HepG2 (cell line): Measurements from ENCODE around the gene CHTF18. TPM values are rescaled to one million over a fixed set of nuclear protein-coding genes. Genes with fewer than 3 reads are reported as not detected.

Experiments
- AKNA ChIP-seq: sonication (generic); formaldehyde crosslinking; IDR thresholded peaks from 2 replicates; pipeline ENCODE4 v1.4.0; 2020; ENCODE audit warnings: missing genetic modification reagents, borderline replicate concordance
- ATF7-NPFF ChIP-seq: sonication (generic); formaldehyde crosslinking; IDR thresholded peaks from 2 replicates; pipeline ENCODE4 v1.8.1; 2023; ENCODE audit warnings: mild to moderate bottlenecking, low read depth, missing genetic modification reagents, moderate library complexity
- BORCS8-MEF2B ChIP-seq: sonication (generic); formaldehyde crosslinking; IDR thresholded peaks from 2 replicates; pipeline ENCODE4 v1.8.0; 2022; ENCODE audit warnings: mild to moderate bottlenecking, missing genetic modification reagents
- CENPT ChIP-seq: sonication (generic); formaldehyde crosslinking; IDR thresholded peaks from 2 replicates; pipeline ENCODE4 v1.8.0; 2022; ENCODE audit warnings: low read depth, mild to moderate bottlenecking, moderate library complexity, missing genetic modification reagents
- CSRNP1 ChIP-seq: sonication (generic); formaldehyde crosslinking; IDR thresholded peaks from 2 replicates; pipeline ENCODE4 v1.8.1; 2023; ENCODE audit warnings: mild to moderate bottlenecking, missing genetic modification reagents
- HNRNPLL ChIP-seq: fragments of 200-400 bp; formaldehyde crosslinking; IDR thresholded peaks from 2 replicates; pipeline ENCODE4 v1.6.1; 2017; ENCODE audit warnings: mild to moderate bottlenecking, low read depth, low read length; ENCODE audit not compliant: poor library complexity, severe bottlenecking
- KLF11 ChIP-seq: IDR thresholded peaks from 2 replicates; pipeline ENCODE4 v1.6.1; 2016; ENCODE audit warnings: missing compliant biosample characterization
- LCORL ChIP-seq, 2 experiments: fragments of 450-650 bp in 1 of 2; sonication (generic) in 1 of 2; formaldehyde crosslinking in 1 of 2; IDR thresholded peaks; 2 replicates each; pipeline versions ENCODE4 v1.5.0 to v1.6.1; 2017 to 2020; ENCODE audit warnings: antibody characterized with exemption in 1 of 2, missing genetic modification reagents in 1 of 2
- PRPF4 ChIP-seq: fragments of 200-400 bp; formaldehyde crosslinking; IDR thresholded peaks from 2 replicates; pipeline ENCODE4 v1.6.1; 2016; ENCODE audit warnings: low read length, low read depth; ENCODE audit not compliant: poor library complexity, severe bottlenecking
- SOX13 ChIP-seq, 3 experiments: fragments of 450-650 bp in 1 of 3; sonication (generic) in 1 of 3; formaldehyde crosslinking in 1 of 3; IDR thresholded peaks in 2 of 3; conservative IDR thresholded peaks in 1 of 3; 2 replicates each; pipeline versions ENCODE4 v1.5.0 to v1.6.1; 2016 to 2020; ENCODE audit warnings: antibody characterized with exemption in 1 of 3, mild to moderate bottlenecking in 1 of 3, missing compliant biosample characterization in 1 of 3, missing genetic modification reagents in 1 of 3, moderate library complexity in 1 of 3
- TEF ChIP-seq: sonication (generic); formaldehyde crosslinking; IDR thresholded peaks from 2 replicates; pipeline ENCODE4 v1.5.0; 2020; ENCODE audit warnings: missing genetic modification reagents
- ZBTB14 ChIP-seq: sonication (generic); formaldehyde crosslinking; IDR thresholded peaks from 2 replicates; pipeline ENCODE4 v1.4.0; 2020; ENCODE audit warnings: missing genetic modification reagents
- ZBTB25 ChIP-seq: IDR thresholded peaks from 2 replicates; pipeline ENCODE4 v1.6.1; 2018; ENCODE audit warnings: missing genetic modification reagents
- ZNF34 ChIP-seq: sonication (generic); formaldehyde crosslinking; IDR thresholded peaks from 2 replicates; pipeline ENCODE4 v1.4.0; 2020; ENCODE audit warnings: mild to moderate bottlenecking, missing genetic modification reagents, borderline replicate concordance
- ZNF597 ChIP-seq: sonication (generic); formaldehyde crosslinking; IDR thresholded peaks from 2 replicates; pipeline ENCODE4 v1.5.0; 2020; ENCODE audit warnings: missing genetic modification reagents
- ZNF629 ChIP-seq: sonication (generic); formaldehyde crosslinking; conservative IDR thresholded peaks from 2 replicates; pipeline ENCODE4 v1.5.0; 2020; ENCODE audit warnings: missing genetic modification reagents
- ZNF660 ChIP-seq: sonication (generic); formaldehyde crosslinking; IDR thresholded peaks from 2 replicates; pipeline ENCODE4 v1.5.1; 2020; ENCODE audit warnings: mild to moderate bottlenecking, low read depth, missing genetic modification reagents, borderline replicate concordance
- ZNF83 ChIP-seq: sonication (generic); formaldehyde crosslinking; IDR thresholded peaks from 2 replicates; pipeline ENCODE4 v1.4.0; 2020; ENCODE audit warnings: missing genetic modification reagents, mild to moderate bottlenecking, borderline replicate concordance
- polyA plus RNA-seq, 8 experiments: library from polyadenylated mRNA; depleted of rRNA in 3 of 8; stranded (reverse) in 7 of 8; unstranded in 1 of 8; fragments of >200 nt; fragmentation: Illumina TruSeq in 4 of 8; extraction: Trizol in 4 of 8; gene quantifications; 2 replicates each; pipeline versions ENCODE4 v1.2.1 to v1.2.3, GENCODE V29; 2011 to 2016; ENCODE audit warnings: low read depth in 4 of 8, missing spikeins in 1 of 8, mixed read lengths in 1 of 8; ENCODE audit not compliant: insufficient read depth in 1 of 8
- total RNA-seq, 5 experiments: library from RNA; depleted of rRNA; stranded (reverse); fragments of >200 nt; fragmentation: Illumina TruSeq; extraction: Trizol; gene quantifications; 2 replicates each; pipeline ENCODE4 v1.2.3, GENCODE V29; 2016; ENCODE audit warnings: low read depth in 1 of 5

The CHTF18 gene
- total and polyA plus RNA-seq, 2 of the 13 experiments (the other 11 are each of a cell fraction or from before 2014, with no cell fraction given) = 8.6 to 22.9 TPM

GRCh38 chr16:787978-788398 is 432 bp upstream of the CHTF18 start, which contains the start of gene RPUSD1 (continued):
- TF ChIP-seq ZBTB25 (no peak), TEF (CRISPR knock-in tag) (no peak), ZNF660 (CRISPR knock-in tag) (no peak), KLF11 (CRISPR knock-in tag) (no peak), LCORL (IDR thresholded peaks at IDR 0.05) (no peak), LCORL (CRISPR knock-in tag; IDR thresholded peaks at IDR 0.05) (no peak), ATF7-NPFF (CRISPR knock-in tag) (0 out of 2 replicates have a peak, but pooled peaks have one; percentile 4), ZBTB14 (CRISPR knock-in tag) (no peak), ZNF629 (CRISPR knock-in tag) (no peak), SOX13 (IDR thresholded peaks at IDR 0.05) (no peak), SOX13 (CRISPR knock-in tag; conservative IDR thresholded peaks at IDR 0.05 in 1 of 2, IDR thresholded peaks at IDR 0.05 in 1 of 2) (no peak), BORCS8-MEF2B (CRISPR knock-in tag) (no peak), ZNF83 (CRISPR knock-in tag) (no peak), CENPT (CRISPR knock-in tag) (no peak), PRPF4 (no peak), CSRNP1 (no peak), HNRNPLL (peak; percentile 12), ZNF34 (CRISPR knock-in tag) (no peak), AKNA (CRISPR knock-in tag) (no peak), ZNF597 (CRISPR knock-in tag) (no peak)
